Activated T-helper 1 cell treated with anti-CD3 and anti-CD28 coated beads, Interleukin-12 subunit alpha, Interleukin-12 subunit beta, Interleukin-2, Interleukin-4 antibody, amounts not matched to agents 30 ng/mL and 10 ng/mL and 1 ng/mL, durations not matched to agents 14 hours and 24 hours and 36 hours (primary cell): Measurements from ENCODE around the gene PRKCA. TPM values are rescaled to one million over a fixed set of nuclear protein-coding genes. Genes with fewer than 3 reads are reported as not detected.
A peak's percentile ranks its signal among the peaks of the same experiment; 100 is the strongest.
"Not testable (repeated sequence)": the region's sequence is repeated elsewhere in the genome, so short reads cannot be mapped to it uniquely, and the experiment has no call there.

ENCODE experiments used
- DNase-seq: peaks from one replicate; pipeline ENCODE4 v3.0.0; 2021; ENCODE audit warnings: low spot score
- H3K27ac Mint-ChIP-seq: one replicate; pipeline ENCODE4 v1.8.0; 2021; ENCODE audit warnings: mild to moderate bottlenecking, mixed read lengths
- H3K27me3 Mint-ChIP-seq: one replicate; pipeline ENCODE4 v1.8.0; 2022; ENCODE audit warnings: mild to moderate bottlenecking, moderate library complexity, mixed read lengths; ENCODE audit not compliant: insufficient read depth
- H3K36me3 Mint-ChIP-seq: one replicate; pipeline ENCODE4 v1.8.0; 2021; ENCODE audit warnings: low read depth, mixed read lengths
- H3K4me1 Mint-ChIP-seq: one replicate; pipeline ENCODE4 v1.8.0; 2021; ENCODE audit warnings: low read depth, mixed read lengths
- H3K4me3 Mint-ChIP-seq: one replicate; pipeline ENCODE4 v1.8.0; 2021; ENCODE audit warnings: mild to moderate bottlenecking, moderate library complexity, mixed read lengths
- H3K9me3 Mint-ChIP-seq: one replicate; pipeline ENCODE4 v1.8.0; 2021; ENCODE audit warnings: mixed read lengths
- intact Hi-C: fragments of 100-400 bp; cut with micrococcal nuclease; formaldehyde crosslinking; loops from one replicate; pipeline ENCODE4 v1.15.1; 2024
- total RNA-seq: library from RNA; stranded (reverse); gene quantifications from 2 replicates; pipeline ENCODE4 v1.2.3, GENCODE V29; 2022

Gene PRKCA
- total RNA-seq, 1 donor from 2014 or later = 157 TPM

DNA sequence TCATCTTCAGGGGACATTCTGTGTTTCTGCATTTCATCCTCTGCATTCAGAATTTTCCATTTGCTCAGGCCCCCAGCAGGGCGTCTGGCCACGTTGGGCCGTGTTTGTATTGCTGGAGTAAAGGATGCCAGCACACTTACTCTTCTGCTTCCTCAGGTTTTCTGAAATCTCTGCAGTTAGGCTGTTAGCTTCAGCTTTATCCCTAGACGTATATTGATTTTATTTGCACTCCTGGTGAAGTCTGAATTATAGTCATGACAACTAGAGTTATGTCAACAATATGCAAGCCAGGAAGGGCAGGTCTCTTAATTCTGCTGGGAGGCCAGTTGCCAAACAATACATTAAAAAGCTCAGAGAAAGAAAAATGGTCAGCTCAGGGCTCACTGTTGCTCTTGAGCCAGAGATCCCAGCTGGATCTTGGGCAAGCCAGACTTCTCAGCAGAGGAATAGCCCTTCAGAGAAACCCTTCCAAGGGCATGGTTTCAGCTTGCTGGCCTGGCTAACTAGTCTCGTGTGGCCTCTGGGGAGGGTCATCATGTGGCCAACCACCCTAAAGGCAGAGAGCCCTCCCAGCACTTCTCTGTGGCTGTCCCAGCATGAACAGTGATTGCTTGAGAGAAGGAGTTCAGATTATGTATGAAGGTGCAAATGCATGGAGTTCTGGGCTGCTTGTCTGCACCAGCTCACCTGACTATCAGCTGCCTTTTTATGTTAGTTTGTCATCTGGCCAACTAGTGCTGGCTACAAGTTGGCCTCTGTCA lies 422.3 kb downstream of the PRKCA start:
- Mint-ChIP-seq H3K9me3 (no peaks in the 10 kb centered on the region), H3K4me3 (no peak overlapping the region), H3K27me3 (no peaks in the 10 kb centered on the region), H3K4me1 (peaks cover 13% of the 10 kb centered on the region), H3K27ac (peak overlapping the region; percentile 40), H3K36me3 (peaks cover 2% of the 10 kb centered on the region)
- intact Hi-C loops = no loop called here
- no peak for DNase-seq

DNA sequence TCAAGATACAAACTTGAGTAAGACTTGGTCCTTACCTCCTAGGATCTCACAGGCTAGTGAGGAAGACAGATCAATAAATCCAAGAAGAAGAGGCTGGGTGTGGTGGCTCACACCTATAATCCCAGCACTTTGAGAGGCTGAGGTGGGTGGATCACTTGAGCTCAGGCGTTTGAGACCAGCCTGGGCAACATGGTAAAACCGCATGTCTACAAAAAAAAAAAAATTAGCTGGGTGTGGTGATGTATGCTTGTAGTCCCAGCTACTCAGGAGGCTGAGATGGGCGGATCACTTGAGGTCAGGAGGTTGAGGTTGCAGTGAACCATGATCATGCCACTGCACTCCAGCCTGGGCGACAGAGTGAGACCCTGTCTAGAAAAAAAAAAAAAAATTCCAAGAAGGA lies 423.0 kb downstream of the PRKCA start:
- H3K9me3 Mint-ChIP-seq, intact Hi-C loops, H3K27me3 Mint-ChIP-seq, H3K4me3 Mint-ChIP-seq, DNase-seq, H3K36me3 Mint-ChIP-seq: not testable (repeated sequence)
- Mint-ChIP-seq H3K4me1 (peaks cover 19% of the 10 kb centered on the region), H3K27ac (peak overlapping the region; percentile 40)

DNA sequence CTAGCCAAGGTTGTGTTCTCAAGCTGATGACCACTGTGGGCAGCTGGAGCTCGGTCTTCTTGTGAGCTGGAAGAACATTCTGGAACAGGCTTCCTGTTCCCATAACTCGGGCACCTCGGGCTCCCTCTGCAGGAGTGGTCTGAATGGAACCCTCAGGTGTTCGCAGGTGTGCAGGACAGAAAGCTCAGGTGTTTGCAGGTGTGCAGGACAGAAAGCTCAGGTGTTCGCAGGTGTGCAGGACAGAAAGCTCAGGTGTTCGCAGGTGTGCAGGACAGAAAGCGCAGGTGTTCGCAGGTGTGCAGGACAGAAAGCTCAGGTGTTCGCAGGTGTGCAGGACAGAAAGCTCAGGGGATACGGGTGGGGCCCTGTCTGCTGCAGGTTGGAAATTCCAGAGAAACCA lies 423.5 kb downstream of the PRKCA start:
- no peaks in the 10 kb centered on the region for H3K9me3 Mint-ChIP-seq
- H3K4me3 Mint-ChIP-seq = no peak overlapping the region
- H3K4me1 Mint-ChIP-seq = peaks cover 19% of the 10 kb centered on the region
- peaks cover 5% of the 10 kb centered on the region for H3K36me3 Mint-ChIP-seq
- no peak for DNase-seq
- intact Hi-C loops = no loop called here
- no peak overlapping the region for H3K27ac Mint-ChIP-seq
- no peaks in the 10 kb centered on the region for H3K27me3 Mint-ChIP-seq

DNA sequence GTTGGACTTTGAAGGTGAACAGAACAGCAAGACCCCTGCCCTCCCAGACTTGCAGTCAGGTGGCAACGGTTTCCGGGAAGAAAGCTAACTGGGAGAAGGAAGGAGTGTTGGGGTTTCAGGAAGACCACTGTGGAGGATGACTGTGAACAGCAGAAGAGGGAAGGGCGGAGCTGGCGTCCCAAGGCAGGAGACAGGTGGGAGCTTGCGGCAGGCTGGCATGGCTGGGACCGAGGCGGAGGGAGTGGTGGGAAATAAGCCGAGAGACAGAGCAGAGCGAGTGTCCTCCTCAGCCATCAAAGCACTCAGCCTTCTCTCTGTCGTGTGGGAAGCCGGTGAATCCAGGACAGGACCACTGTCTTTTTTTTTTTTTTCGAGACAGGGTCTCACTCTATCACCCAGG lies 424.0 kb downstream of the PRKCA start:
- Mint-ChIP-seq H3K9me3 (no peaks in the 10 kb centered on the region), H3K4me3 (no peak overlapping the region), H3K27ac (no peak overlapping the region), H3K36me3 (peaks cover 5% of the 10 kb centered on the region), H3K27me3 (no peaks in the 10 kb centered on the region), H3K4me1 (peaks cover 19% of the 10 kb centered on the region)
- DNase-seq = no peak
- intact Hi-C loops = no loop called here

DNA sequence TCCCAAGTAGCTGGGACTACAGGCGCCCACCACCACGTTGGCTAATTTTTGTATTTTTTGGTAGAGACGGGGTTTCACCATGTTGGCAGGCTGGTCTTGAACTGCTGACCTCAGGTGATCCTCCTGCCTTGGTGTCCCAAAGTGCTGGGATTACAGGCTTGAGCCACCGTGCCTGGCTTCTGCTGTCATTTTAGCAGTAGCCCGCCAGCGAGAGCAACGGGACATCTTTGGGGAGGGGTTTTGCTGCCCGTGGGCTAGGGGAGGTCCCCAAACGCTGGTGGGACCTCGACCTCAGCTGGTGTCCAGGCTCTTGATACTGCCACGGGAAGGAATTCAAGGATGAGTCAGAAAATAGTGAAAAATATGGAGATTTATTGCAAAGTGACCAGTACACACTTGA lies 424.4 kb downstream of the PRKCA start:
- Mint-ChIP-seq H3K9me3 (no peaks in the 10 kb centered on the region), H3K27ac (no peak overlapping the region), H3K4me3 (no peak overlapping the region), H3K27me3 (no peaks in the 10 kb centered on the region), H3K4me1 (peaks cover 19% of the 10 kb centered on the region), H3K36me3 (peaks cover 5% of the 10 kb centered on the region)
- intact Hi-C loops = no loop called here
- no peak for DNase-seq

DNA sequence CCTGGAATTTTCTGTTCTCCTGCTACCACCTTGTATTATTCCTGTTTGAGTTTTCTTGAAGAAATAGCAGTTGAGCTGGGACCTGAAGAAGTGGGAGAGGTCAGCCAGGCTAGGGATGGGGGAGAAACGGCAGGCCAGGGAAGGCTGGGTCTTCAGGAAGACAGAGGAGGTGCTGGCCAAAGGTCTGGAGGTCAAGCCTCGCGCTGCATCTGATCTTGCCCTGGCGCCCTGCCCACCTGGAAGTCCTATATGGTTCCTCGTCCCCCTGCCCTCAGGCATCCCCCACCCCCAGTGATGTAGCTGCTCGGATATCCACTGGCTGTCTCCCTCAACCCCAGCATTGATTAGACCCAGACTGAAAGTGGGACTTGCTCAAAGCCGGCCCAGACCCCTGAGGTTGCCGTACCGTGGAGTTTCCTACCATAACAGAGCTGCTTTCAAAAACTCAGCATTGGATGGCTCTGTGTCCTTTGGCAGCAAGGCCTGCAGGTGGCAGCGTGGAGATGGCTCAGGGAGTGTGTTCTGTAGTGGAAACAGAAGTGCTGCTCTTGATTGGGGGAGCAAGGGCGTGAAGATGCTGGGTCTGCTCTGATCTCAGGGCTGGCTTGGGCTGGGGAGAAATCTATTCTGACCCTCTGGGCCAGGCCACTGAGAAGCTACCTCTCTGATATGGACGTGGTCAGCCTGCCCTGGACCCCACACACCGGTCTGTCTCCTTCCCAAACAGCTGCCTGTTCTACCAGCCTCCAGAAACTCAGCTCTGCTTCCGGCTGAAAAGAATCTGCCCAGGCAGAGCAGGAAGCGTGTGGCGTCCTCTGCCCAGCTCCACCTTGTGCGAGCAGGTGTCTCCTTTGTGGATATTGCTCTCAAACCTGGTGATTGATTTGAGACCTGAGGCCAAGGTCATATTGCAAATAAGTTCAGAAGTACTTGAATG lies 425.5 kb downstream of the PRKCA start:
- Mint-ChIP-seq H3K4me3 (no peak overlapping the region), H3K27ac (peak overlapping the region; percentile 40), H3K36me3 (peaks cover 7% of the 10 kb centered on the region), H3K4me1 (peaks cover 26% of the 10 kb centered on the region), H3K27me3 (no peaks in the 10 kb centered on the region), H3K9me3 (no peaks in the 10 kb centered on the region)
- DNase-seq = peak; percentile 31
- intact Hi-C loops = loop anchor here (1.0 kb wide), 1 partner anchor 178 kb away; no protein-coding TSS in a partner anchor

DNA sequence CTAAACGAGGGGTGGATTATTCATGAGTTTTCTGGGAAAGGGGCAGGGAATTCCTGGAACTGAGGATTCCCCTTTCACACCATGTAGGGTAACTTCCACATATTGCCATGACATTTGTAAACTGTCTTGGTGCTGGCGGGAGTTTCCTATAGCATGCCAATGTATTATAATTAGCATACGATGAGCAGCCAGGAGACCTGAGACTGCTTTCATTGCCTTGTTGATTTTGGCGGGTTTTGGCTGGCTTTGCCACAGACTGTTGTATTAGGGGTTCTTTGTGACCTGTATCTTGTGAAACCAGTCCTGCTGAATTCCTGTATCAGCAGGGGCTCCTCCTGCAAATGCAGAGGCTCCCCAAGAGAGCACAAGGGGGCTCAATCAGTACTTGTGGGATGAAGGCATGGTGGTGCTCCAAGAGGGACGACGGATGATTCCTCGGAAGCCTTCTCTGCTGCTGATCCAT lies 428.1 kb downstream of the PRKCA start:
- no peaks in the 10 kb centered on the region for H3K9me3 Mint-ChIP-seq
- peaks cover 22% of the 10 kb centered on the region for H3K36me3 Mint-ChIP-seq
- H3K4me3 Mint-ChIP-seq = no peak overlapping the region
- no peak for DNase-seq
- H3K27me3 Mint-ChIP-seq = no peaks in the 10 kb centered on the region
- peak overlapping the region; percentile 73 for H3K27ac Mint-ChIP-seq
- intact Hi-C loops = no loop called here
- peaks cover 23% of the 10 kb centered on the region for H3K4me1 Mint-ChIP-seq

DNA sequence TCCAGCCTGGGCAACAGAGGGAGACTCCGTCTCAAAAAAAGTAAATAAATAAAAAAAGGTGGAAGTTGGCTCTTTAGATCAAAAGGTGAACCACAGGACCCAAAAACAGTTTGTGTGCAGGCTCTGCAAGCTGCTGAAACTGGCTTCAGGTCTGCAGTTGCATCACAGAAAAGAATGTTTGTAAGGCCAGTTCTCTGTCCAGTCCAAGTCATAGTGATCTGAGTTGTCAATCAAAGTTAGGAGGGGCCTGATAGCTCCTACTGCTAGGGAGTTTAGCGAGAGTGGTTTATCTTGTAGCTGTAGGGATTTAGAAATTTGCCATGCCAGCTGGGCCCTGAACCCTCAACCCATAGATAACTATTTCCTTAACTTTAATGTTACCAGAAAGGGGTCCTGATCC lies 431.3 kb downstream of the PRKCA start:
- Mint-ChIP-seq H3K4me3 (no peak overlapping the region), H3K36me3 (peaks cover 31% of the 10 kb centered on the region), H3K27ac (peak overlapping the region; percentile 4), H3K27me3 (no peaks in the 10 kb centered on the region), H3K4me1 (peaks cover 19% of the 10 kb centered on the region), H3K9me3 (no peaks in the 10 kb centered on the region)
- no peak for DNase-seq
- intact Hi-C loops = no loop called here

DNA sequence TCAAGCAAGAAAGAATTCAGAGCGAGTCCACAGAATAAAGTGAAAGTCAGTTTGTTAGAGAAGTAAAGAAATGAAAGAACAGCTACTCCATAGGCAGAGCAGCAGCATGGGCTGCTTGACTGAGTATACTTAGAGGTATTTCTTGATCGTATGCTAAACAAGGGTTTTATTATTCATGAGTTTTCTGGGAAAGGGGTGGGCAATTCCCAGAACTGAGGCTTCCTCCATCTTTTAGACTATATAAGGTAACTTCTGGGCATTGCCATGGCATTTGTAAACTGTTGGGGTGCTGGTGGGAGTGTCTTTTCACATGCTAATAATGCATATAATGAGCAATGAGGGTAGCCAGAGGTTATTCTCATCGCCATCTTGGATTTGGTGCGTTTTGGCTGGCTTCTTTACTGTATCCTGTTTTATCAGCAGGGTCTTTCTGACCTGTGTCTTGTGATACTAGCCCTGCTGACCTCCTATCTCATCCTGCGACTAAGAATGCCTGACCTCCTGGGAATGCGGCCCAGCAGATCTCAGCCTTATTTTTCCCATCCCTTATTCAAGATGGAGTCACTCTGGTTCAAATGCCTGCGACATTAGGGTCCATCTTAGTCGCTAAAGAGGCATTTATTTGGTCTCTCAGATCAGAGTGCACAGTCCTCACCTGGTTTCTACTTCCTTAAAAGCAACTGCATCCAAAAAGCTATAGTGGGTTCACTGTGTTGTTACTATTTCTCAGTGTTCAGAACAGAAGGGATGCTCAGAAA lies 432.0 kb downstream of the PRKCA start:
- no peak for DNase-seq
- Mint-ChIP-seq H3K27ac (peak overlapping the region; percentile 4), H3K36me3 (peaks cover 33% of the 10 kb centered on the region), H3K27me3 (no peaks in the 10 kb centered on the region), H3K4me1 (peaks cover 19% of the 10 kb centered on the region), H3K9me3 (no peaks in the 10 kb centered on the region), H3K4me3 (no peak overlapping the region)
- intact Hi-C loops = no loop called here

DNA sequence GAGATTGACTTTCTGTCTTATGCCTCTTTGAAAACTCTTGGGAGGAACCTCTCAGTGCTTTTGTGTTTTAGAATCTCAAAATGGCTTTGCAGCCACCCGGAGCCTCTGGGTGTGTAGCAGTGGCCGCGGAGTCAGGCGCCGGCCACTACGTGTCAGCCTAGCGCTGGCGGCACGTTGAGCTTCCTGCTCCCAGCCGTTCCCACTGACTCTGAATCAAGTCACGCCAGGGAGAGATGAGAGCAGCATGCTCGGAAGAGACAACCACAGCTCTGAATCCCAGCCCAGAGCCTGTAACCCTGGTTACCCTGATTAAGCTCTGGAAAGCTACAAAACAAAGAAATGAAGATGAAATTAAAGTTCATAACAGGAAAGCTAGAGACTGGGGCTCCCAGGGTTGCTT lies 435.1 kb downstream of the PRKCA start:
- no peak for DNase-seq
- Mint-ChIP-seq H3K4me1 (peaks cover 6% of the 10 kb centered on the region), H3K9me3 (no peaks in the 10 kb centered on the region), H3K27ac (no peak overlapping the region), H3K36me3 (peaks cover 39% of the 10 kb centered on the region), H3K4me3 (no peak overlapping the region), H3K27me3 (no peaks in the 10 kb centered on the region)
- intact Hi-C loops = no loop called here

DNA sequence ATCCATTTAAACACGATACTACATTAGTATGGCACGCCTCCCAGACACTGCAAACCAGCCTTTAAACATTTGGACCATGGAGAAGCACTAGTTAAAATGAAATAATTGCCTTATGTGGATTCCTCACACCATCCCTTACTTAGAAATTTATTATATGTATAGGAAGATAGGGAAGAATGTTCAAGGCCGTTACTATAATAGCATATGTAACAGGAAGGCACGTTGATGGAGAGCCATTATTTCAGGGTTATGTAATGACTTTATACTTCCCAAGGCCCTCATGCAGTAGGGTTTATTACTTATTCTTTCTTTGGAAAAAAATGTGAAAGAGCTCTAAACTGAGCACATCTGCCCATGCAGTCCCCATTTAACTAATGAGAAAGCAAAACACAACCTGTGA lies 435.9 kb downstream of the PRKCA start:
- Mint-ChIP-seq H3K36me3 (peaks cover 37% of the 10 kb centered on the region), H3K4me1 (peaks cover 3% of the 10 kb centered on the region), H3K27ac (no peak overlapping the region), H3K4me3 (no peak overlapping the region), H3K27me3 (no peaks in the 10 kb centered on the region), H3K9me3 (no peaks in the 10 kb centered on the region)
- no peak for DNase-seq
- intact Hi-C loops = no loop called here

DNA sequence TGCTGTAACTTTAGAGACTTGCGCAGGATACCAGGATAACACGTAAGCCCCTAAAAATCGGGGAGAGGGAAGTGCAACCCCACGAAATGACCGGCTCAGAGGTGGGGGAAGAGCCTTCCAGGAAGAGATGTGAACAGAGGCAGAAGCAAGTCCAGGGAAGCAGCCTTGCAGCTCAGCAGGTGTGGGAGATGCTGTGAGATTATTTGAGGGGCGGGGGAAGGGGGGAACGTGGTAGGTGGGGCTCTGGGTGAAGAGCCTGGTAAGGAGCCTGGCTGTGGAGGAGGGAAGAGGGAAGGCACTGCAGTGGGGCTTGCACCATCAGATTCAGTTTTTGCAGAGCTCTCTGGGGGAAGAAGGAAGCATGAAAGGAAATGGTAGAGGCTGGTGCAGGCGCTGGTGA lies 437.1 kb downstream of the PRKCA start:
- H3K36me3 Mint-ChIP-seq = peaks cover 31% of the 10 kb centered on the region
- no peaks in the 10 kb centered on the region for H3K4me1 Mint-ChIP-seq
- no peak overlapping the region for H3K27ac Mint-ChIP-seq
- H3K9me3 Mint-ChIP-seq = no peaks in the 10 kb centered on the region
- no peaks in the 10 kb centered on the region for H3K27me3 Mint-ChIP-seq
- no peak for DNase-seq
- H3K4me3 Mint-ChIP-seq = no peak overlapping the region
- intact Hi-C loops = no loop called here
